OCI-LY7 (cell line): Measurements from ENCODE around the gene SQOR. TPM values are rescaled to one million over a fixed set of nuclear protein-coding genes. Genes with fewer than 3 reads are reported as not detected.

ENCODE experiments used
- BruUV-seq: library from RNA; stranded (reverse); fragments of 400-500 nt; replicated peaks from 2 replicates; lab custom pipeline; 2021; lab: Mats Ljungman, UMichigan
- CTCF ChIA-PET: fragments of 300-600 bp; sonication (Branson Sonifier 250); formaldehyde crosslinking; loops from one replicate; lab custom pipeline; 2022; ENCODE audit warnings: antibody characterized with exemption; ENCODE audit not compliant: unreplicated experiment; lab: Charles Lee
- POLR2A ChIA-PET: fragments of 300-600 bp; sonication (Branson Sonifier 250); formaldehyde crosslinking; loops from one replicate; lab custom pipeline; 2022; ENCODE audit warnings: antibody characterized with exemption; lab: Charles Lee
- DNase-seq: peaks from one replicate; pipeline ENCODE4 v3.0.0-alpha.2; 2015; ENCODE audit warnings: low spot score
- H2AFZ ChIP-seq: fragments of 200-600 bp; sonication (generic), shearing (Covaris generic); 2 replicates; pipeline ENCODE4 v1.6.1; 2014; ENCODE audit warnings: mild to moderate bottlenecking, antibody characterized with exemption, low read length, moderate library complexity
- H3K27ac ChIP-seq: fragments of 200-600 bp; sonication (generic); 2 replicates; pipeline ENCODE4 v1.5.1; 2014; ENCODE audit warnings: mixed run types, low read depth, mild to moderate bottlenecking, moderate library complexity, low read length, inconsistent platforms; ENCODE audit not compliant: poor library complexity, severe bottlenecking
- H3K36me3 ChIP-seq: fragments of 200-600 bp; sonication (generic); 2 replicates; pipeline ENCODE4 v1.6.1; 2014; ENCODE audit warnings: mild to moderate bottlenecking, antibody characterized with exemption, low read length, moderate library complexity, mixed read lengths; ENCODE audit not compliant: insufficient read depth
- H3K4me1 ChIP-seq: fragments of 200-600 bp; sonication (generic); 2 replicates; pipeline ENCODE4 v1.5.1; 2014; ENCODE audit warnings: mild to moderate bottlenecking, low read length; ENCODE audit not compliant: insufficient read depth, poor library complexity, severe bottlenecking
- H3K4me2 ChIP-seq: fragments of 200-600 bp; sonication (generic); 2 replicates; pipeline ENCODE4 v1.6.1; 2014; ENCODE audit warnings: mild to moderate bottlenecking, low read length
- H3K4me3 ChIP-seq: fragments of 200-600 bp; sonication (generic); 2 replicates; pipeline ENCODE4 v1.5.1; 2014; ENCODE audit warnings: mild to moderate bottlenecking, low read depth, low read length; ENCODE audit not compliant: poor library complexity, severe bottlenecking
- H3K79me2 ChIP-seq: fragments of 200-600 bp; sonication (generic); 2 replicates; pipeline ENCODE4 v1.6.1; 2016; ENCODE audit warnings: low read depth, mild to moderate bottlenecking, low read length, moderate library complexity, mixed read lengths; ENCODE audit not compliant: insufficient read depth
- H3K9me2 ChIP-seq: fragments of 200-600 bp; sonication (generic); 2 replicates; pipeline ENCODE4 v1.6.1; 2016; ENCODE audit warnings: mild to moderate bottlenecking, low read length, mixed read lengths; ENCODE audit not compliant: insufficient read depth
- H3K9me3 ChIP-seq: fragments of 200-600 bp; sonication (generic); 2 replicates; pipeline ENCODE4 v1.6.1; 2014; ENCODE audit warnings: mild to moderate bottlenecking, mixed run types, low read length, mixed read lengths
- H4K20me1 ChIP-seq: fragments of 200-600 bp; sonication (generic); 2 replicates; pipeline ENCODE4 v1.6.1; 2014; ENCODE audit warnings: mild to moderate bottlenecking, antibody characterized with exemption, low read length, moderate library complexity, mixed read lengths; ENCODE audit not compliant: insufficient read depth
- CTCF ChIP-seq: fragments of 200-600 bp; sonication (generic); conservative IDR thresholded peaks from 2 replicates; pipeline ENCODE4 v1.5.1; 2014; ENCODE audit warnings: mild to moderate bottlenecking, antibody characterized with exemption, low read length, moderate library complexity, mixed read lengths
- EZH2phosphoT487 ChIP-seq: fragments of 200-600 bp; sonication (generic); IDR thresholded peaks from 2 replicates; pipeline ENCODE4 v1.6.1; 2018; ENCODE audit warnings: low read depth, borderline replicate concordance, mild to moderate bottlenecking, mixed run types, antibody characterized with exemption, low read length, moderate library complexity, mixed read lengths
- intact Hi-C: fragments of 100-400 bp; cut with micrococcal nuclease; formaldehyde crosslinking; loops from one replicate; pipeline ENCODE4 v1.10.0; 2022; ENCODE audit not compliant: unreplicated experiment
- total RNA-seq, 2 experiments: library from RNA; depleted of rRNA in 1 of 2; stranded (reverse); fragments of >200 nt in 1 of 2; shearing (Covaris generic) in 1 of 2; gene quantifications; 2 replicates each; pipeline ENCODE4 v1.2.3, GENCODE V29; 2014 to 2022

SQOR gene
- total RNA-seq, 2 experiments from 2014 or later = 0.42 to 1.8 TPM

DNA sequence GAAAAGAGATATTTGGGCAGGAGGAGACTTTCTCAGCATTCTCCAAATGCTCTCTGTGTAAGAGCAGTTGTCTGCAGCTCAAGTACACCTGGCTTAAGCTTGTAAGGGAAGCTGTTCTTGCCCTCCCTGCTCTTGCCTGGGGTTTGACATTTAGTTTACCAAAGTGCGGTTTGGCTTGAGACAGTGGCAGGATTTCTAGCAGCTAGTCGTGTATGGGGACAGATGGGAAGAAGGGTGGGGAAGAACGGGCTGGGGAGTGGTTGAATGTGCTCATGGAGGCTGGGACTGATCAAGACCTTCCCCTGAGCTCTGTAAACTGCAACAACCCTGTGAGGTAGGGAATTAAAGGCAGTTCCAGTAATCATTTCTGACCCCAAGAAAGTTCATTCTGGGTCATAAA, 39.8 kb downstream of the SQOR start:
- no TSS peak for BruUV-seq
- no peaks in the 10 kb centered on the region for H3K36me3 ChIP-seq
- TF ChIP-seq CTCF (no peak), EZH2phosphoT487 (no peak)
- no peak overlapping the region for H3K4me2 ChIP-seq
- intact Hi-C loops = no loop called here
- no peak for DNase-seq
- H3K9me2 ChIP-seq = no peaks in the 10 kb centered on the region
- POLR2A ChIA-PET = no interaction called here
- no peaks in the 10 kb centered on the region for H3K9me3 ChIP-seq
- CTCF ChIA-PET = no interaction called here
- H3K79me2 ChIP-seq = no peaks in the 10 kb centered on the region
- no peaks in the 10 kb centered on the region for H3K4me1 ChIP-seq
- H3K27ac ChIP-seq = no peak overlapping the region
- H2AFZ ChIP-seq = no peak overlapping the region
- H3K4me3 ChIP-seq = no peak overlapping the region
- H4K20me1 ChIP-seq = no peaks in the 10 kb centered on the region

- no TSS peak for BruUV-seq
Observed at GRCh38 chr15:45677797-45678196, 43.0 kb downstream of the SQOR start.

More at GRCh38 chr15:45677797-45678196, 43.0 kb downstream of the SQOR start:
- Histone ChIP-seq H3K4me3 (no peak overlapping the region), H3K9me3 (no peaks in the 10 kb centered on the region), H3K79me2 (no peaks in the 10 kb centered on the region), H3K4me1 (no peaks in the 10 kb centered on the region), H3K9me2 (no peaks in the 10 kb centered on the region), H2AFZ (no peak overlapping the region), H3K36me3 (no peaks in the 10 kb centered on the region), H3K27ac (no peak overlapping the region), H4K20me1 (no peaks in the 10 kb centered on the region), H3K4me2 (no peak overlapping the region)
- no peak for DNase-seq
- CTCF ChIA-PET = no interaction called here
- intact Hi-C loops = no loop called here
- POLR2A ChIA-PET = no interaction called here
- TF ChIP-seq CTCF = no peak
- TF ChIP-seq EZH2phosphoT487 = no peak
